Omental fat pad (tissue), 4 donors: ENCODE results near the gene PKMYT1. TPM values are rescaled to one million over a fixed set of nuclear protein-coding genes. Genes with fewer than 3 reads are reported as not detected.
"Not testable (repeated sequence)": the region's sequence is repeated elsewhere in the genome, so short reads cannot be mapped to it uniquely, and the experiment has no call there.

Experiments
- ATAC-seq: fragments of 150-250 bp; one replicate; pipeline ENCODE4 v1.9.1; 2016; ENCODE audit warnings: mild to moderate bottlenecking, moderate library complexity; ENCODE audit not compliant: low FRiP score
- DNase-seq: peaks from one replicate; pipeline ENCODE4 v3.0.0-alpha.2; 2019; ENCODE audit warnings: low spot score
- CTCF ChIP-seq, 3 donors: fragments of 450-650 bp; IDR thresholded peaks; one replicate each; pipeline ENCODE4 v1.5.1; 2016 to 2017; ENCODE audit warnings: antibody characterized with exemption in 3 of 3, mild to moderate bottlenecking in 3 of 3, moderate library complexity in 2 of 3
- total RNA-seq, 4 donors: library from RNA; depleted of rRNA; stranded (reverse); fragments of >200 nt; gene quantifications; one replicate each; pipeline ENCODE4 v1.1.0, GENCODE V29; 2016

Gene PKMYT1
- total RNA-seq, 4 donors from 2014 or later = 0.25 to 1.7 (median 0.79) TPM; not detected in 1

- ATAC-seq (no peak), DNase-seq (no peak)
- TF ChIP-seq CTCF (IDR thresholded peaks at IDR 0.05) = no peak
Observed at GRCh38 chr16:2950773-2951172, 29.5 kb downstream of the PKMYT1 start.

DNA sequence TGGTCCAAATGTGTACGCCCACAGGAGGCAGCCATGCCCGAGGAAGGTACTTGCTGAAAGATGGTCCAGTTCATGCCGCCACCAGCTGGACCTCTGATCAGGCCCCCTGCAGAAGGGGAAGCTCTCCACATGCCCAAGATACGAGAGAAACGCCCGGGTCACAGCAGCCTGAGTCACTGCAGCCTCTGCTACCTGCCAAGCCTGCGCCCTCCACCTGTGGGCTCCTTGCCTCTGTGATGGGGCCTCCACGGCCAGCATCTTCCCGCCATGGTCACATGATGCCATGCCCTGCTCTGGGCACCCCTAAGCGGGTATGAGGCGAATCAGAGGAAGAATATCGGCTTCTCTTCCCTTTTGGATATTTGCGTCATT lies 29.9 kb downstream of the PKMYT1 start:
- TF ChIP-seq CTCF (IDR thresholded peaks at IDR 0.05) = no peak
- ATAC-seq = no peak
- no peak for DNase-seq

- ATAC-seq (no peak), DNase-seq (no peak)
- TF ChIP-seq CTCF (IDR thresholded peaks at IDR 0.05) = no peak
Observed at GRCh38 chr16:2949705-2950352, 30.4 kb downstream of the PKMYT1 start.

- ATAC-seq (no peak), DNase-seq (no peak)
- TF ChIP-seq CTCF (IDR thresholded peaks at IDR 0.05) = no peak
Observed at GRCh38 chr16:2948807-2949704, 31.2 kb downstream of the PKMYT1 start.

GRCh38 chr16:2946649-2947048 lies 33.6 kb downstream of the PKMYT1 start:
- DNase-seq = no peak
- no peak for TF ChIP-seq CTCF (IDR thresholded peaks at IDR 0.05)
- no peak for ATAC-seq

DNA sequence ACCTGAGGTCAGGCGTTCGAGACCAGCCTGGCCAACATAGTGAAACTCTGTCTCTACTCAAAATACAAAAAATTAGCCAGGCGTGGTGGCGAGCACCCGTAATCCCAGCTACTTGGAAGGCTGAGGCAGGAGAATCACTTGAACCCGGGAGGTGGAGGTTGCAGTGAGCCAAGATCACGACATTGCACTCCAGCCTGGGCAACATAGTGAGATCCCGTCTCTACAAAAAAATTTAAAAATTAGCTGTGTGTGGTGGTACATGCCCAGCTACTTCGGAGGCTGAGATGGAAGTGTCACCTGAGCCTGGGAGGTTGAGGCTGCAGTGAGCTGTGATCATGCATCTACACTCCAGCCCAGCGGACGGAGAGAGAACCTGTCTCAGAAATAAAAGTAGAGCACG lies 36.5 kb downstream of the PKMYT1 start:
- DNase-seq, ATAC-seq: not testable (repeated sequence)

DNA sequence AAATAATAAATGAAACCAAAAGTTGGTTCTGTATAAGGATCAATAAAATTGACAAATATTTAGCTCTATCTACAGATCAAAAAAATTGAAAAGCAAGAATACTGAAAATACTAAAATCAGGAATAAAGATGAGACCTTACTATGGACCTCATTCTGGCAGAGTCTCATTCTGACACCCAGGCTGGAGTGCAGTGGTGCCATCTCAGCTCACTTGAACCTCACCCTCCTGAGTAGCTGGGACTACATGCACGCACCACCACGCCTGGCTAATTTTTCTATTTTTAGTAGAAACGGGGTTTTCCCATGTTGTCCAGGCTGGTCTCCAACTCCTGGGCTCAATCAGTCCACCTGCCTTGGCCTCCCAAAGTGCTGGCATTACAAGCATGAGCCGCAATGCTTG lies 38.2 kb downstream of the PKMYT1 start:
- no peak for TF ChIP-seq CTCF (IDR thresholded peaks at IDR 0.05)
- DNase-seq (no peak), ATAC-seq (no peak)
